Ovary (tissue), 3 donors: ENCODE results near the gene AIFM3.

ENCODE experiments used
- POLR2A ChIP-seq: fragments of 450-650 bp; IDR thresholded peaks from one replicate; pipeline ENCODE4 v1.6.1; 2017; ENCODE audit warnings: antibody characterized with exemption, mild to moderate bottlenecking, moderate library complexity
- TF ChIP-seq, protein P1 (sequence below), 3 donors: fragments of 450-650 bp in 2 of 3; fragments of 200-600 bp in 1 of 3; IDR thresholded peaks; one replicate each; pipeline versions ENCODE4 v1.5.1 to v1.8.0; 2016 to 2022; ENCODE audit warnings: antibody characterized with exemption in 3 of 3, mild to moderate bottlenecking in 1 of 3
- donor health status: DM: no; HTN: no; CAD: no.

GRCh38 chr22:20966883-20967696 lies at the start of gene AIFM3:
- TF ChIP-seq POLR2A = no peak
- TF ChIP-seq, protein P1, sequence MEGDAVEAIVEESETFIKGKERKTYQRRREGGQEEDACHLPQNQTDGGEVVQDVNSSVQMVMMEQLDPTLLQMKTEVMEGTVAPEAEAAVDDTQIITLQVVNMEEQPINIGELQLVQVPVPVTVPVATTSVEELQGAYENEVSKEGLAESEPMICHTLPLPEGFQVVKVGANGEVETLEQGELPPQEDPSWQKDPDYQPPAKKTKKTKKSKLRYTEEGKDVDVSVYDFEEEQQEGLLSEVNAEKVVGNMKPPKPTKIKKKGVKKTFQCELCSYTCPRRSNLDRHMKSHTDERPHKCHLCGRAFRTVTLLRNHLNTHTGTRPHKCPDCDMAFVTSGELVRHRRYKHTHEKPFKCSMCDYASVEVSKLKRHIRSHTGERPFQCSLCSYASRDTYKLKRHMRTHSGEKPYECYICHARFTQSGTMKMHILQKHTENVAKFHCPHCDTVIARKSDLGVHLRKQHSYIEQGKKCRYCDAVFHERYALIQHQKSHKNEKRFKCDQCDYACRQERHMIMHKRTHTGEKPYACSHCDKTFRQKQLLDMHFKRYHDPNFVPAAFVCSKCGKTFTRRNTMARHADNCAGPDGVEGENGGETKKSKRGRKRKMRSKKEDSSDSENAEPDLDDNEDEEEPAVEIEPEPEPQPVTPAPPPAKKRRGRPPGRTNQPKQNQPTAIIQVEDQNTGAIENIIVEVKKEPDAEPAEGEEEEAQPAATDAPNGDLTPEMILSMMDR (IDR thresholded peaks at IDR 0.05) = no peak
